ENCODE data around the gene DOHH.

DNA sequence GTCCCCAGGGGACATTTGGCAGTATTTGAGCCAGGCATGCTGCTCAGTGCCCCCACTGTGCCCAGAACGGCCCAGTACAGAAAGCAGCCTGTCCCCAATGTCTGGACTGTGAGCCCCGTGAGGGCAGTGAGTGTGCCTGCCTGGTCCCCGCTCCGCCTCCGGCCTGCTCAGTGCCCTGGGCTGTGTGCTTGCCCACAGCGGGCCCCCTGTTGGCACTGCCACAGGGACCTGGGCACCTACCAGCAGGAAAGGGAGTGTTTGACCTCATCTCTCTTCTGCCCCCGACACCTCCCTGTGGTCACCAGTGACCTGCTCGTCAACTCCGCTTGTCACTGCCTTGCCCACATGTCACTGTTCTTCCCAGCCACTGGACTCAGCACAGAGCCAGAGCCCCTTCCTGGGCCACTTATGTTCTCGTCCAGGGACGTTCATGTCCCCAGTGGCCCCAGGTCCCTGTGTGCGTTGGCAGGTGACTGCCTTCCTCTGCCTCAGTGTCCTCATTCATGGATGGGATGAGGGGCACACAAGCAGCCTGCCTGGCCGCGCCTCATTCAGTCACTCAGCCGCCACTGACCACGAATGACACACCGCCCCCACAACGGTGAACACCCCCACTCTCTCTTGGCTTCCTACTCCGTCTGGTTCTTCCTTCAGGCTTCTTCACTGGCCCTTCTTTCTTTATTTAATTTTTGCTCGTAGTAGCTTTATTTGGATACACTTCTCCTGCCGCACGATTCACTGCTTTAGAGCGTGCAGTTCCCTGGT lies 8.5 kb upstream of the DOHH start:
- TF ChIP-seq, protein P1, sequence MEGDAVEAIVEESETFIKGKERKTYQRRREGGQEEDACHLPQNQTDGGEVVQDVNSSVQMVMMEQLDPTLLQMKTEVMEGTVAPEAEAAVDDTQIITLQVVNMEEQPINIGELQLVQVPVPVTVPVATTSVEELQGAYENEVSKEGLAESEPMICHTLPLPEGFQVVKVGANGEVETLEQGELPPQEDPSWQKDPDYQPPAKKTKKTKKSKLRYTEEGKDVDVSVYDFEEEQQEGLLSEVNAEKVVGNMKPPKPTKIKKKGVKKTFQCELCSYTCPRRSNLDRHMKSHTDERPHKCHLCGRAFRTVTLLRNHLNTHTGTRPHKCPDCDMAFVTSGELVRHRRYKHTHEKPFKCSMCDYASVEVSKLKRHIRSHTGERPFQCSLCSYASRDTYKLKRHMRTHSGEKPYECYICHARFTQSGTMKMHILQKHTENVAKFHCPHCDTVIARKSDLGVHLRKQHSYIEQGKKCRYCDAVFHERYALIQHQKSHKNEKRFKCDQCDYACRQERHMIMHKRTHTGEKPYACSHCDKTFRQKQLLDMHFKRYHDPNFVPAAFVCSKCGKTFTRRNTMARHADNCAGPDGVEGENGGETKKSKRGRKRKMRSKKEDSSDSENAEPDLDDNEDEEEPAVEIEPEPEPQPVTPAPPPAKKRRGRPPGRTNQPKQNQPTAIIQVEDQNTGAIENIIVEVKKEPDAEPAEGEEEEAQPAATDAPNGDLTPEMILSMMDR (IDR thresholded peaks at IDR 0.05; ENCODE audit: low read depth, low read length), result no peak
- no peak for TF ChIP-seq POLR2A (IDR thresholded peaks at IDR 0.05; ENCODE audit: extremely low read depth, insufficient read length)
